NCI-H1417 treated with DMSO at 0.1 percent for 48 hours (cell line): ENCODE measurements around the gene TOR3A.

Source experiments
- DNase-seq: peaks from one replicate; lab custom pipeline; 2025; lab: John Stamatoyannopoulos, UW

Gene TOR3A

GRCh38 chr1:179066471-179066870 is 15.4 kb upstream of the TOR3A start:
- DNase-seq = no peak

GRCh38 chr1:179077396-179077795 is 4.5 kb upstream of the TOR3A start:
- no peak for DNase-seq

DNA sequence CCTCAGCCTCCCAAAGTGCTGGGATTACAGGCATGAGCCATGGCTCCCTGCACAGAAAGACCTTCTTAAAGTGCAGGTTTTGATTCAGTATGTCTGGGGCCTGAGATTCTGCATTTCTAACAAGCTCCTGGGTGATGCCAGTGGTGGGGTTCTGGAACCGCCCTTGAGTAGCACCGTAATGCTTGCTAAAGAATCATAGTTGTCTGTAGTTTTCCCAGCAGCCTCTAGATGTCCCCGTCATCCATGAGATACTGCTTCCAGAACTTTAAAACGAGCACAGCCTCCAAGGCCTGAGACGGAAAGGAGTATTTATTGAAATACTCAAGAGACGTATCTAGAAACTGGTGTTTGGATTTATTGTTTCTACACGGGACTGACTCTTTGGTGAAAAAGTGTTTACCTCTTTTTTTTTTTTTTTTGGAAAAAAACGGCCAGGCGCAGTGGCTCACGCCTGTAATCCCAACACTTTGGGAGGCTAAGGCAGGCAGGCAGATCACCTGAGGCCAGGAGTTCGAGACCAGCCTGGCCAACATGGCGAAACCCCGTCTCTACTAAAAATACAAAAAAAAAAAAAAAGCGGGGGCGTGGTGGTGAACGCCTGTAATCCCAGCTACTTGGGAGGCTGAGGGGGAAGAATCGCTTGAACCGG is 2.6 kb upstream of the TOR3A start:
- DNase-seq = peak; percentile 5

DNA sequence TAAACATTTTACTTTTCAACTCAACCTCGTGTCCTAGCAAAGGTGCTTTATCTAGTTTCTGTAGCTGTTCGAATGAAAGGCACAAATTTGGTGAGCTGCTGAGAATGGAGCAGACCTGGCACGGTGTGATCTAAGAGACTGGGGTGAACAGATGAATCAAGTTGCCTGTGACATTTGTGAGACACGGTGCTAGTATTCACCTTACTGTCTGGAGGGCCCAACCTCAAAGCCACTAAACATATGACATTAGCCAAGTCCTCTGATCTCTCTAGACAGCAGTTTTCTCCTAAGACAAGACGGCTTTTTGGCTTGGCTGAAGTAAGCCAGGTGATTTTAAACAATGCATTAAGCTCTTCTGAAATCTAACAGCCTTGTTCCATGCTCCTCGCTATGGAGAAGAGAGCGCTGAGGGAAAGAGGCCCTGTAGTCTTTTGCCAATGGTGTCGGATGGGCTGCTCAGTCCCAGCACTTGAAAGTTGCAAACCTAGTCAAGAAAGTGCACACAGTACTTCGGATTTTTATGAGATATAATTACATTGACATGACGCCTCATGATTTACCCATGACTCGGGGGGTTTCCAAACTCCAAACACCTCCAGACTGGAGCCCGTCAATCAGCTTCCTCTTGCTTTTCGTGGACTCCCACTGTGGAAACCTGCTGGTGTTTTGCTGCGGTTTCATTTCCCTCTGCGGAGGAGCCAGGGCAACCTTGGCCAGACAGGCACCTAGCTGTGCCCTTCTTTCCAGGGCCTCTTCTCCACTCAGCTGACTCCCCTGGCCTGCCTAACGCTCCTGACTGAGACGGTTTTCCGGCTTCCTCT is 794 bp upstream of the TOR3A start:
- DNase-seq = no peak

- no peak for DNase-seq
Observed at GRCh38 chr1:179082333-179082998, 596 bp downstream of the TOR3A start.

DNA sequence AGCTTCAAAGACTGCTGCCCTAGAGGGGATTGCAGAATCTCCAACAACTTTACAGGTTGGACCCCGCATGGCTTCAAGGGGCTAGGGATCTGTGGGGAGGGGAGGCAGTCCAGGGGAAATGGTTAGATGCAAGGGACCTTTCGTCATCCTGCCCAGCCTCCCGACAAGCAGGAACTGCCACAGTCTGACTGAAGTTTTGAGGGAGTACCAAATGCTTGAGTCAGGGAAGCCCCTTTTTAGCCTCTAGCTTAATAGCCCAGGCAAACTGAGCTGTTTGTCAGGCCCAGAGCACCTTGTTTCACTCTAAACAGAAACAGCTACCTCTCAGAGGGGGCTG is 1.1 kb downstream of the TOR3A start:
- DNase-seq = no peak

DNA sequence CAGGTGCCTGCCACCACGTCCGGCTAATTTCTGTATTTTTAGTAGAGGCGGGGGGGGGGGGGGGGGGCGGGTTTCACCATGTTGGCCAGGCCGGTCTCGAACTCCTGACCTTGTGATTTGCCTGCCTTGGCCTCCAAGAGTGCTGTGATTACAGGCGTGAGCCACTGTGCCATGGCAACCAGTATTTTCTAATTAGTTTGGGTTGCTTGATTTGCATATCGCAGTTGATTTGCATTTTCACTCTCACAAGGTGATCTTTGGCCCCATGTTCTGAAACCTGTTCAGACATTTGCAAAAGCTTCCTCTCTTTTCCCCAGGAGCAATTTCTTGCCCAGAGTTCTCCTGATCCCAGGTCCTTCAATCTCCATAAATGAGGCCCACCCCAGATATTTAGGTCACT is 1.7 kb downstream of the TOR3A start:
- DNase-seq = no peak

DNA sequence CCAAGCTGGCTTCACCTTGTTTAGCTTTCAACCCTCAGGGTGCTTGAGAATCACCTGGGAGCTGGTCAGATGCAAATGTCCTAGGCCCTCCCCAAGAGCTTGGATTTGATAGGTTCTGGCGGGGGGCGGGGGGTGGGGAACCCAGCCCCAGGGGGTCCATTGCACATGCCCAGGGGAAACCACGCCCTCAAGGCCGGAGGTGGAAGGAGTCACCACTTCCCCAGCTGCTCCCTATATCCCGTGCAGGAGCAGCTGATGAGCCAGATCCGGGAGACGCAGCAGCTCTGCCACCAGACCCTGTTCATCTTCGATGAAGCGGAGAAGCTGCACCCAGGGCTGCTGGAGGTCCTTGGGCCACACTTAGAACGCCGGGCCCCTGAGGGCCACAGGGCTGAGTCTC is 5.8 kb downstream of the TOR3A start:
- no peak for DNase-seq

DNA sequence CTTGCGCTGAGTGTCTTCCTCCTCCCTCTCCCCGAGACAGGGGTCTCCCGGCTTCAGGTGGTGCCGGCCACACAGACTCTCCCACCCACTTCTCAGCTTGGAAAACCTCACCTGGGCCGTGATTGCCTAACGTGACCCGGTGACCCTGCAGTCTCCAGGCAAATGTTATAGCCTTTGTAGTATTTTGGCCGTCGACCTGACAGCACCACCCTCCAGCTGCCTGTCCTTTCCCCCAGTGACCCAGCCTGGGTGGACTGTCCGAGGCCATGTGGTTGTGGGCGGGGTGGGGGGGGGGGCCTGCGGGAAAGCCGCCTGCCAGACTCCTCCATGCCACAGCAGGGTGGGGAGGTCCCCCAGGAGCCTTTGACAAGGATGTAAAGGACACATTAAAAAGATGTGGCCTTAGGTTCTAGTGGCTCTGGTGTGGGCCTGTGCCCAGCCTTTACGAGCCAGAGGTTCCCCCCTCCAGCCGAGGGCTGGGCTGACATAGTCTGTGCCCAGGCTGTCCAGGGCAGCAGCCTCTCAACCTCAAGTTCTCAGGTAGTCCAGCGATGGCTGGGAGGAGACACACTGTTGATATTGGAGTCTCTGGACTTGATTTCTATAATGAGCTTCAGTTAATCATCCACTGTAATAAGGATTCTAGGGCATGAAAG is 8.1 kb downstream of the TOR3A start:
- no peak for DNase-seq

- DNase-seq = no peak
Observed at GRCh38 chr1:179090522-179090921, 8.7 kb downstream of the TOR3A start.

DNA sequence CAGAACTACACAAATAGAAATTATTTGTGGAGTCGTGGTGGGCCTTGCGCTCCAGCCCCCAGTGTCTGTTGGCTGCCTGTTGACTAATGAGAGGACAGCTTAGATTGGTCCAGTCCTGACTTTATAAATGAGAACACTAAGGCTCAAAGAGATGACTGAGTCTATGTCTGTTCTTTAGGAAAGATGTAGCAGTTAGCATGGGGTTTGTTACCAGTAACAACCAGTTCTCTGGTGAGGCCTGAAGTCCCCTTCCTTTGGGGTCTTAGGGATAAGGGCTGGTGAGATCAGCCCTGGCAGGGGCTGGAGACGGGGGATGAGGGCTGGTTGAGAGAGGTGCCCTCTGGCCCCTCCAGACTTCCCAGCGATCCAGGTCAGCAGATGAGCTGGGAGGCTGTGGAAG is 9.1 kb downstream of the TOR3A start:
- DNase-seq = no peak

DNA sequence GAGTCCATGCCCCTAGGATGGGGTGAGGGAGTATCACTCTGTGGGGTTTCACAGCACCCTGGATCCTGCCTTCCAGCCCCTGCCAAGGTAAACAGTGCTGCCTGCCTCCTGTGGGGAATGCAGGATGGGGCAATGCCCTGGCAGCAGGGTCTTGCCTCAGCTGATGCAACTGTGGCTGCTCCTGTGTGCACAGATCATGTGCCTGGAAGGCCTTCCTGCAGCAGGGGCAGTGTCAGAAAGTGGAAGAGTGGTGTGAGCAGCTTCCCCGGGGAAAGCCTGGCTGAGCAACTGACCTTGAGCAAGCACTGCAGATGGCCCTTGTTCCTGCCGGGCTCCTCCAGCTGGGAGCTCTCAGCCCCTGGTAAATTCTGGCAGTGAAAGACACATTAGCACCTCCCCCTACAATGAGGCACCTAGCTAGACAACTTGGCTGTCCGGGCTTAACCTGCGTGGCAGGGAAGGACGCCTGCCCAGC is 9.9 kb downstream of the TOR3A start:
- no peak for DNase-seq

GRCh38 chr1:179092896-179093461 is 11.1 kb downstream of the TOR3A start:
- no peak for DNase-seq

DNA sequence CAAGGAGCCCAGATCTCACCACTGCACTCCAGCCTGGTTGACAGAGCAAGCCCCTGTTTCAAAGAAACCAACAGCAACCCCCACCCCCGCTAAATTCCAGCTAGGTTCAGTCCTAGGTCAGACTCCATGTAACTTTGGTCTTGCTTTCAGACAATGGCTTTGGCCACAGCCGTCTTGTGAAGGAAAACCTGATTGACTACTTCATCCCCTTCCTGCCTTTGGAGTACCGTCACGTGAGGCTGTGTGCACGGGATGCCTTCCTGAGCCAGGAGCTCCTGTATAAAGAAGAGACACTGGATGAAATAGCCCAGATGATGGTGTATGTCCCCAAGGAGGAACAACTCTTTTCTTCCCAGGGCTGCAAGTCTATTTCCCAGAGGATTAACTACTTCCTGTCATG is 12.9 kb downstream of the TOR3A start:
- no peak for DNase-seq

- DNase-seq = no peak
Observed at GRCh38 chr1:179095377-179095776, 13.5 kb downstream of the TOR3A start.

GRCh38 chr1:179095924-179096323 is 14.1 kb downstream of the TOR3A start:
- DNase-seq = no peak

DNA sequence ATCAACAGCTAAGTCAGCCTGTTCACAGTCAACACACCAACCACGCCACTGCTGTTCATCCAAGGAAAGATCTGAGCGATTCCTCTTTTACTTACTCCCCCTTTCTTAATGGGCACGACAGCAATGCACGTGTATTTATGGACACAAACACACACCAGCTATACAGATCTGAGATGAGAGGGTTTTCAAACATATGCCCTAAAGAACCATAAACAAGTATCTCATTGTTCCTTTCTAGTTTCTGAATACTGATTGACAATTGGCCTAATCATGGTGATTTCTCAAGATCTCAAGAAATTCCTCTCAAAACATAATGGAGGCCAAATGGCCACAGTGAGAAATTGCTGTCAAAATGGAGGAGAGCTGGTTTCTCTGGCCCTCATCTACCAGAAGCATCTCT is 18.0 kb downstream of the TOR3A start:
- no peak for DNase-seq

GRCh38 chr1:179101566-179101965 is 19.7 kb downstream of the TOR3A start:
- DNase-seq = no peak

DNA sequence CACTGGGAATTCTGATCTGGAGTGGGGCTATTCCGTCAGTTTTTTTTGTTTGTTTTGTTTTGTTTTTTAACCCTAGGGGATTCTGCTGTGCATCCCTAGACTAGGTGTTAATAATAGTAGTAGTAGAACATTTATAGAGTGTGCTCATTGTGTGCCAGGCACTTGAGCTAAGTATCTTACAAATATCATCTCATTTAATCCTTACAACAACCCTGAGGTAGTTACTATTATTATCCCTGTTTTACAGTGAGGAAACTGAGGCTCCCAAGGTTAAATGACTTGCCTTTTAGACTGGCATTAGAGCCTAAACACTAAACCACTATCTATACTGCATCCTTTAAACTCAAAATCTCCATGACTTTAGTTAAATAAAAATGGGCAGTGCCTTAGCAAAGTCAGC is 22.1 kb downstream of the TOR3A start:
- no peak for DNase-seq

GRCh38 chr1:179104611-179105250 is 22.9 kb downstream of the TOR3A start:
- no peak for DNase-seq

GRCh38 chr1:179105393-179105792 is 23.5 kb downstream of the TOR3A start:
- no peak for DNase-seq
